KOPT-K1 (cell line): ENCODE results near the gene ATAD2B.
A peak's percentile ranks its signal among the peaks of the same experiment; 100 is the strongest.

Source experiments
- H3K27ac ChIP-seq: fragments of 200-600 bp; sonication (generic); 2 replicates; pipeline ENCODE4 v1.5.1; 2016; ENCODE audit warnings: antibody characterized with exemption, mild to moderate bottlenecking, low read depth, low read length; ENCODE audit not compliant: poor library complexity, severe bottlenecking
- H3K36me3 ChIP-seq: fragments of 200-600 bp; sonication (generic); 2 replicates; pipeline ENCODE4 v1.5.1; 2017; ENCODE audit warnings: antibody characterized with exemption, mild to moderate bottlenecking, low read length, moderate library complexity; ENCODE audit not compliant: insufficient read depth
- H3K9me3 ChIP-seq: fragments of 200-600 bp; sonication (generic); 2 replicates; pipeline ENCODE4 v1.5.1; 2017; ENCODE audit warnings: antibody characterized with exemption, low read length, mild to moderate bottlenecking; ENCODE audit not compliant: insufficient read depth, poor library complexity, severe bottlenecking

Gene ATAD2B

GRCh38 chr2:23925702-23926289, 1.1 kb downstream of the ATAD2B start:
- Histone ChIP-seq H3K27ac (peak overlapping the region; percentile 96), H3K36me3 (no peaks in the 10 kb centered on the region; the same call in 1 of the 2 replicates), H3K9me3 (no peaks in the 10 kb centered on the region)

- H3K27ac ChIP-seq = peak overlapping the region; percentile 96
- H3K9me3 ChIP-seq = no peaks in the 10 kb centered on the region
- no peaks in the 10 kb centered on the region for H3K36me3 ChIP-seq
These were observed 2.1 kb downstream of the ATAD2B start for GRCh38 chr2:23924589-23925359.

DNA sequence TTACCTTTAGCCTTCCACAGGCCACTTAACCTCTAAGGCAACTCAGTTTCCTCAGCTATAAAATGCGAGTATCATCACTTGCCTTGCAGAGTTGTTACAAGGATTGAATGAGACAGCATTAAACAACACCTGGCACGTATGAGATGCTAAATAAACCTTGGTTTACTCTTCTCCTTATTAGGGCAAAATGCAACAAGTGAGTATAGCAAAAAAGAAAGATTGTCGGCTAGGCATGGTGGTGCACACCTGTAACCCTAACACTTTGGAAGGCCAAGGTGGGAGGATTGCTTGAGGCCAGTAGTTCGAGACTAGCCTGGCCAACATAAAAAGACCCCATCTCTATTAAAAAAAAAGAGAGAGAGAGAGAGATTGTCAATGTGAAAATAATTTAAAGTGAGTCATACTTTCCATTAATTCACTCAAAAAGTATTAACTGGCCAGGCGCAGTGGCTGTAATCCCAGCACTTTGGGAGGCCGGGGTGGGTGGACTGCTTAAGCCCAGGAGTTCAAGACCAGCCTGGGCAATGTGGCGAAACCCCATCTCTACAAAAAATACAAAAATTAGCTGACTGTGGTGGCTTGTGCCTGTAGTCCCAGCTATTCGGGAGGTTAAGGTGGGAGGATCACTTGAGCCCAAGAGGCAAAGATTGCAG, 8.0 kb downstream of the ATAD2B start:
- no peaks in the 10 kb centered on the region for H3K36me3 ChIP-seq
- H3K27ac ChIP-seq = no peak overlapping the region
- H3K9me3 ChIP-seq = no peaks in the 10 kb centered on the region

DNA sequence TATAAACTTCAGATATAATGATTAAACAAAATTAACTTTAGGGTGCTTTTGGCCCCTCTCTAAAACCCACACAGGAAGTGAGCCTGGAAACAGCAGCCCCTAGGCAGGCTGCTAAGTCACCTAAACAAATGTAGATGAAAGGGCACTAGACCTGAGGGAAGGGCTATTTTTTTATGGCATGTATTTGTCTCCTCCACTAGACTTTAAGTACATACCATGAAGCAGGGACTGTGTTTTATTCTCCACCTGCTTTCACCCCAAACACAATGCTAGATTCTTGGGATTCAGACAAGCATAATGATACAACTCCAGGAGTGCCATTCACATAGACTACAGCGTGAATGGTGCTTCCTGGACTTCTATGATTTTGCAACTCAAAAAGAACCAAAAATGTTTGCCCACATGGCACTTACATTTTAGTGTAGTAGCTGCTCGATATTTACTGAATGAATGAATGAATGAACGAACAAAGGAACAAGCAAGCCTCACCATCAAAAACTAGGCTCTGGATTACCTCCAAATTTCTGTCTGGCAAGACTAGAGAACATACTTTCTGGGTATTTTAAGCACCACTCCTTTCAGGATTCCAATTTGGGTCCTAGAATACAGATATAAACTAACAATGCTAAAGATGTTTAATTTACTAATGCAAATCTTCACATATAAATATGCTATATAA, 10.1 kb downstream of the ATAD2B start:
- Histone ChIP-seq H3K9me3 (no peaks in the 10 kb centered on the region), H3K27ac (peak overlapping the region; percentile 54), H3K36me3 (no peaks in the 10 kb centered on the region)

DNA sequence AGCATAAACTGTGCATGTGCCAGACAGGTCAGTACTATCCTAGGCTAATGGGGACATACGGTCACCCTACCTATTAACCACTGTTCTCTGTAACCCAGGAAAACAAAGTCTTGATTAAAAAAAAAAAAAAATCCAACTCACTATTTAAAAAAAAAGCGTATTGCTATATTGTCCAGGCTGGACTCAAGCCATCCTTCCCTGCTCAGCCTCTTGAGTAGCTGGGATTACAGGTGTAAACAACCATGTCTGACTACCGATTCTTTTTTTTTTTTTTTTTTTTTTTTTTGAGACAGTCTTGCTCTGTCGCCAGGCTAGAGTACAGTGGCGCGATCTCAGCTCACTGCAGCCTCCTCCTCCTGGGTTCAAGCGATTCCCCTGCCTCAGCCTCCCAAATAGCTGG, 11.6 kb downstream of the ATAD2B start:
- no peaks in the 10 kb centered on the region for H3K36me3 ChIP-seq
- H3K27ac ChIP-seq = no peak overlapping the region
- no peaks in the 10 kb centered on the region for H3K9me3 ChIP-seq

- H3K36me3 ChIP-seq = no peaks in the 10 kb centered on the region
- H3K27ac ChIP-seq = no peak overlapping the region
- H3K9me3 ChIP-seq = no peaks in the 10 kb centered on the region
These were observed 14.9 kb downstream of the ATAD2B start for GRCh38 chr2:23912054-23912453.

GRCh38 chr2:23905155-23905554, 21.8 kb downstream of the ATAD2B start:
- H3K9me3 ChIP-seq = no peaks in the 10 kb centered on the region
- H3K36me3 ChIP-seq = no peaks in the 10 kb centered on the region
- no peak overlapping the region for H3K27ac ChIP-seq

DNA sequence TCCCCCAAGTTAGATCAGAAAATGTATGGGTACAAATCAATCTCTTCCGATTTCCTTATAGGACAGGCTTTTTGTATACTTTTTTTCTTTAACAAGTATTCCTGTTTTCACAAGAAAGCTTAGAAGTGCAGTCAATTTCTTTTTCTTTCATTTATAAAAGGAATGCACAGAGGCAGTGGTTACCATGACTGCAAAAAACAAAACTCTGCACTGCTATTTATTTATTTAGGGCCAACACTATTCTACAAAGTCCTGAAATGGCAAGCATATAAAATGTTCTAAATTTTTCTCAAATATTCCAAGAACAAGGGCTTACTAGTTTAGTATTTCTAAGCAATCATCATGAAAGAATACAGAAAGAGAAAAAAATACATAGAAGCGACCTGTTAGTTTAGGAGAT, 22.2 kb downstream of the ATAD2B start:
- H3K36me3 ChIP-seq = no peaks in the 10 kb centered on the region
- H3K9me3 ChIP-seq = no peaks in the 10 kb centered on the region
- H3K27ac ChIP-seq = no peak overlapping the region

- Histone ChIP-seq H3K9me3 (no peaks in the 10 kb centered on the region), H3K27ac (no peak overlapping the region), H3K36me3 (no peaks in the 10 kb centered on the region)
These were observed 22.7 kb downstream of the ATAD2B start for GRCh38 chr2:23904215-23904614.

- Histone ChIP-seq H3K36me3 (no peaks in the 10 kb centered on the region), H3K27ac (no peak overlapping the region), H3K9me3 (peaks cover 4% of the 10 kb centered on the region)
These were observed 23.9 kb downstream of the ATAD2B start for GRCh38 chr2:23903034-23903433.

DNA sequence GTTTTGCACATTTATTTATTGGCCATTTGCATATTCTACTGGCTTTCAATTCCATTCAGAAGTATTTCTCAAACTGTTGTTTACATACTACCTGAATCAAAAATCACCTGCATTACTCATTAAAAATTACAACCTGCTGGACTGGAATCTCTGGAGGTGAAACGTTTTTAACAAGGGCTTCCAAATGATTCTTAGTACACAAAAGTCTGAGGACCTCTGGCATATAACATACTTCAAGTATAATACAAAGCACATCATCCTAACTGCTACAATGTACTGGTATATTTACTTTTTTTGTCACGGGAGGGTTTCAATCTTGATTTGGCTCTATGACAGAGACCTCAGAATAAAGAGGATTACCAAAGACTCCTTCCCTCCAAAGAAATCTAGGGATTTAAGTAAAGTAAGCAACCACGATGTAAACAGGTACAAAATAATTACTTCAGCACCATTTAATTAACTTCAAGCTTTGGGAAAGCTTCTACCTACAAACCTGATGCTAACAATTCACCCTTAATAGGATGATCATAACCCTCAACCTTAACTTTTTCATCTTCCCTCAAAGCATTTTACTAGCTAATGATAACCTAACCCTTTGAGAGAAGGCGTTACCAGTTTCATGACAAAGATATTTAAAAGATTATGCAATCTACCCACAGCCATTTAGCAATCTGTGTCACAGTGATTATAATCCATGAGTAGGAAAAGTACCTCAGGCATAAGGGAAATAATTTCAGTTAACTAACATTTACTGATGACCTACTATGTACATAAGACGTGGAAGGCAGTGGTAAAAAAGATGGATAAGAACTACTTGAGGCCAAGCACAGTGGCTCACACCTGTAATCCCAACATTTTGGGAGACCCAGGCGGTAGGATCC, 24.7 kb downstream of the ATAD2B start:
- no peak overlapping the region for H3K27ac ChIP-seq
- peaks cover 6% of the 10 kb centered on the region for H3K9me3 ChIP-seq
- no peaks in the 10 kb centered on the region for H3K36me3 ChIP-seq

GRCh38 chr2:23900541-23901322, 26.2 kb downstream of the ATAD2B start:
- no peak overlapping the region for H3K27ac ChIP-seq
- peaks cover 6% of the 10 kb centered on the region for H3K9me3 ChIP-seq
- H3K36me3 ChIP-seq = no peaks in the 10 kb centered on the region

GRCh38 chr2:23900133-23900532, 26.8 kb downstream of the ATAD2B start:
- Histone ChIP-seq H3K9me3 (peaks cover 6% of the 10 kb centered on the region), H3K36me3 (no peaks in the 10 kb centered on the region), H3K27ac (no peak overlapping the region)

DNA sequence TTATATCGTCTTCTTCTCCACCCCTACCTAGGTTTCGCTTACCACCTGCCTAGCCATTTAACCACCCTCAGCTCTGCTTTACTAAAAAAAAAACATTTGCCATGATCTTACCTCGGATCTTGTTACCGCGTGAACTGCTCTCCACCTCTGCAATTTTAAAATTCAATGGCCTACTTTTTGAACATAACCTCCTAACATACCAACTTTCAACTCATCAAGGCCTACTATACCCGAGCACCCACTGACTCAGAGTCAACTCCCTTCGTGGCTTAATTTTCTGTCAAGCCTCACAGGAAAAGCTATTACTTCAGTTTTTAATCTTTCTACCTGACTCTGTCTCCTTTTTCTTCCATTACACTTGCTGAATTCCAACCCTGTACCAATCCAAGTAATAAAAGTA, 55.7 kb downstream of the ATAD2B start:
- peaks cover 66% of the 10 kb centered on the region for H3K36me3 ChIP-seq
- H3K27ac ChIP-seq = no peak overlapping the region
- no peaks in the 10 kb centered on the region for H3K9me3 ChIP-seq
